SK-N-SH (cell line): ENCODE measurements around the gene GFRA3. TPM values are rescaled to one million over a fixed set of nuclear protein-coding genes. Genes with fewer than 3 reads are reported as not detected.

Experiments
- CTCF ChIA-PET: fragments of 300-600, 350-600 bp; formaldehyde crosslinking; extraction: SDS; loops from one replicate; lab custom pipeline; 2021; lab: Yijun Ruan, JAX
- POLR2A ChIA-PET: fragments of 350-600 bp; sonication (Branson Sonifier 250); formaldehyde crosslinking; extraction: SDS; loops from one replicate; lab custom pipeline; 2020; ENCODE audit warnings: antibody characterized with exemption, inconsistent platforms; lab: Yijun Ruan, JAX
- DNase-seq: peaks from one replicate; pipeline ENCODE4 v3.0.0; 2012
- H2AFZ ChIP-seq: fragments of 200-600 bp; sonication (generic); 2 replicates; pipeline ENCODE4 v1.8.1; 2016; ENCODE audit warnings: antibody characterized with exemption, mild to moderate bottlenecking, low read depth
- H3F3A ChIP-seq: fragments of 200-600 bp; sonication (generic); replicated peaks from 2 replicates; pipeline ENCODE3; 2016; ENCODE audit warnings: antibody characterized with exemption, mild to moderate bottlenecking; ENCODE audit not compliant: insufficient read depth
- H3K27ac ChIP-seq, 2 experiments: fragments of 200-500 bp in 1 of 2; fragments of 200-600 bp in 1 of 2; sonication (Bioruptor generic) in 1 of 2; sonication (generic), shearing (Covaris generic) in 1 of 2; 2 replicates each; pipeline versions ENCODE4 v1.5.1 to v1.6.1; 2014 to 2016; ENCODE audit warnings: low read depth in 2 of 2, inconsistent platforms in 1 of 2, low read length in 1 of 2, mild to moderate bottlenecking in 1 of 2, mixed read lengths in 1 of 2
- H3K27me3 ChIP-seq: fragments of 200-600 bp; sonication (generic), shearing (Covaris generic); 2 replicates; pipeline ENCODE4 v1.6.1; 2016; ENCODE audit warnings: mixed run types; ENCODE audit not compliant: insufficient read depth
- H3K36me3 ChIP-seq, 2 experiments: fragments of 200-500 bp in 1 of 2; fragments of 200-600 bp in 1 of 2; sonication (Bioruptor generic) in 1 of 2; sonication (generic) in 1 of 2; replicated peaks in 1 of 2; 2 replicates each; pipeline versions ENCODE3 to v1.5.1; 2014 to 2016; ENCODE audit warnings: low read length in 1 of 2, mild to moderate bottlenecking in 1 of 2; ENCODE audit not compliant: insufficient read depth in 2 of 2, control insufficient read depth in 1 of 2
- H3K4me1 ChIP-seq, 2 experiments: fragments of 200-500 bp in 1 of 2; fragments of 200-600 bp in 1 of 2; sonication (Bioruptor generic) in 1 of 2; sonication (generic), shearing (Covaris generic) in 1 of 2; 2 replicates each; pipeline versions ENCODE4 v1.5.1 to v1.6.1; 2014 to 2016; ENCODE audit warnings: low read depth in 1 of 2, low read length in 1 of 2, mixed run types in 1 of 2; ENCODE audit not compliant: insufficient read depth in 2 of 2, control insufficient read depth in 1 of 2
- H3K4me2 ChIP-seq: fragments of 200-600 bp; sonication (generic), shearing (Covaris generic); 2 replicates; pipeline ENCODE4 v1.6.1; 2017; ENCODE audit warnings: mixed run types
- H3K4me3 ChIP-seq, 2 experiments: fragments of 200-500 bp in 1 of 2; fragments of 200-600 bp in 1 of 2; sonication (Bioruptor generic) in 1 of 2; sonication (generic), shearing (Covaris generic) in 1 of 2; 2 replicates each; pipeline versions ENCODE4 v1.5.1 to v1.8.1; 2014 to 2016; ENCODE audit warnings: low read depth in 2 of 2, inconsistent platforms in 1 of 2, low read length in 1 of 2, mild to moderate bottlenecking in 1 of 2, mixed read lengths in 1 of 2, moderate library complexity in 1 of 2
- H3K79me2 ChIP-seq: fragments of 200-600 bp; sonication (generic); 2 replicates; pipeline ENCODE4 v1.8.1; 2017; ENCODE audit warnings: mild to moderate bottlenecking; ENCODE audit not compliant: insufficient read depth
- H3K9ac ChIP-seq: fragments of 200-600 bp; sonication (generic); 2 replicates; pipeline ENCODE4 v1.6.1; 2017; ENCODE audit warnings: mixed run types
- H3K9me2 ChIP-seq: fragments of 200-600 bp; sonication (generic); 2 replicates; pipeline ENCODE4 v1.6.1; 2017; ENCODE audit warnings: mixed run types
- H3K9me3 ChIP-seq: fragments of 200-600 bp; sonication (generic); 2 replicates; pipeline ENCODE4 v1.6.1; 2017; ENCODE audit warnings: mixed run types, mild to moderate bottlenecking, moderate library complexity
- H4K20me1 ChIP-seq: fragments of 200-600 bp; sonication (generic); 2 replicates; pipeline ENCODE4 v1.6.1; 2017; ENCODE audit warnings: mild to moderate bottlenecking, mixed run types; ENCODE audit not compliant: insufficient read depth
- CHD2 ChIP-seq: fragments of 150-350 bp; IDR thresholded peaks from 2 replicates; pipeline ENCODE4 v1.6.1; 2018; ENCODE audit warnings: low read length; ENCODE audit not compliant: partially characterized antibody
- CTCF ChIP-seq: fragments of 200-600 bp; sonication (generic); IDR thresholded peaks from 2 replicates; pipeline ENCODE4 v1.6.1; 2017; ENCODE audit warnings: antibody characterized with exemption, mild to moderate bottlenecking, moderate library complexity
- ELF1 ChIP-seq: IDR thresholded peaks from 2 replicates; pipeline ENCODE4 v1.4.0; 2012
- EP300 ChIP-seq, 2 experiments: IDR thresholded peaks; 2 replicates each; pipeline versions ENCODE4 v1.4.0 to v1.6.1; 2012; ENCODE audit warnings: borderline replicate concordance in 1 of 2, low read depth in 1 of 2, low read length in 1 of 2
- FOSL2 ChIP-seq: IDR thresholded peaks from 2 replicates; pipeline ENCODE4 v1.4.0; 2012; ENCODE audit warnings: low read depth, mild to moderate bottlenecking, moderate library complexity, borderline replicate concordance
- GABPA ChIP-seq: IDR thresholded peaks from 2 replicates; pipeline ENCODE4 v1.4.0; 2012; ENCODE audit warnings: low read depth, mild to moderate bottlenecking
- GATA2 ChIP-seq: sonication (generic); formaldehyde crosslinking; IDR thresholded peaks from 2 replicates; pipeline ENCODE4 v1.5.0; 2020; ENCODE audit warnings: mild to moderate bottlenecking, missing genetic modification reagents
- IRF3 ChIP-seq: fragments of 150-350 bp; IDR thresholded peaks from 2 replicates; pipeline ENCODE4 v1.6.1; 2016; ENCODE audit warnings: mild to moderate bottlenecking, low read depth, low read length
- MAX ChIP-seq: IDR thresholded peaks from 2 replicates; pipeline ENCODE4 v1.4.0; 2012; ENCODE audit warnings: low read depth
- MEF2A ChIP-seq: IDR thresholded peaks from 2 replicates; pipeline ENCODE4 v1.4.0; 2012; ENCODE audit warnings: low read depth, borderline replicate concordance
- POLR2AphosphoS5 ChIP-seq: IDR thresholded peaks from 2 replicates; pipeline ENCODE4 v1.6.1; 2012; ENCODE audit warnings: low read depth, low read length
- RAD21 ChIP-seq: IDR thresholded peaks from 2 replicates; pipeline ENCODE4 v1.6.1; 2012; ENCODE audit warnings: mild to moderate bottlenecking, low read length
- REST ChIP-seq: IDR thresholded peaks from 2 replicates; pipeline ENCODE4 v1.6.1; 2012; ENCODE audit warnings: mild to moderate bottlenecking, low read depth, low read length, moderate library complexity
- RFX5 ChIP-seq: IDR thresholded peaks from 2 replicates; pipeline ENCODE4 v1.6.1; 2012; ENCODE audit warnings: mild to moderate bottlenecking, improper control_type of control experiment, low read length
- SIN3A ChIP-seq: IDR thresholded peaks from 2 replicates; pipeline ENCODE4 v1.6.1; 2012; ENCODE audit warnings: low read depth, mild to moderate bottlenecking, low read length, moderate library complexity, borderline replicate concordance
- TAF1 ChIP-seq: IDR thresholded peaks from 2 replicates; pipeline ENCODE4 v1.6.1; 2012; ENCODE audit warnings: low read depth, mild to moderate bottlenecking, low read length, moderate library complexity, borderline replicate concordance
- TEAD4 ChIP-seq: IDR thresholded peaks from 2 replicates; pipeline ENCODE4 v1.4.0; 2012; ENCODE audit warnings: mild to moderate bottlenecking, borderline replicate concordance; ENCODE audit not compliant: insufficient read depth
- USF1 ChIP-seq: IDR thresholded peaks from 2 replicates; pipeline ENCODE4 v1.4.0; 2012; ENCODE audit warnings: low read depth, borderline replicate concordance
- USF2 ChIP-seq: fragments of 150-350 bp; IDR thresholded peaks from 2 replicates; pipeline ENCODE4 v1.6.1; 2017; ENCODE audit warnings: antibody characterized with exemption, low read length, low read depth, borderline replicate concordance
- YY1 ChIP-seq: IDR thresholded peaks from 2 replicates; pipeline ENCODE4 v1.4.0; 2012; ENCODE audit warnings: low read depth, mild to moderate bottlenecking
- WGBS: methylation state at CpG from one replicate; pipeline ENCODE4 v1.1.6; 2017; ENCODE audit warnings: low lambda C conversion rate; 5-methylcytosine and 5-hydroxymethylcytosine counted together
- polyA plus RNA-seq, 3 experiments: library from polyadenylated mRNA; depleted of rRNA; stranded (reverse); fragments of >200 nt; gene quantifications; 2 replicates each; pipeline ENCODE4 v1.2.3, GENCODE V29; 2012

The GFRA3 gene
- polyA plus RNA-seq, 1 of the 3 experiments (the other 2 are of a cell fraction): 0.15 TPM

- TF ChIP-seq YY1 (no peak), RFX5 (no peak), MEF2A (no peak), USF2 (no peak), CTCF (no peak), RAD21 (no peak; the same call in 1 of the 2 replicates), IRF3 (no peak), POLR2AphosphoS5 (no peak), GABPA (no peak), GATA2 (CRISPR knock-in tag) (peak; percentile 100), SIN3A (no peak), USF1 (no peak), TEAD4 (no peak)
These were observed 960 bp upstream of the GFRA3 start (continued) for GRCh38 chr5:138275379-138275782.

GRCh38 chr5:138273834-138274188, 610 bp downstream of the GFRA3 start:
- CTCF ChIA-PET: interaction anchor here (1.4 to 4.4 kb wide), 2 partner anchors 32 to 78 kb away, joined by 5 to 27 read pairs; partner anchors contain the start of gene KDM3B
- 82% methylated on average over 6 of the region's 6 CpGs for WGBS
- no peaks in the 10 kb centered on the region for H4K20me1 ChIP-seq
- TF ChIP-seq ELF1 (no peak), YY1 (no peak), REST (no peak), MAX (no peak), EP300 (IDR thresholded peaks at IDR 0.05; ENCODE audit: borderline replicate concordance in 1 of 2, low read depth in 1 of 2, low read length in 1 of 2) (no peak), CHD2 (no peak), TAF1 (no peak), FOSL2 (no peak), GATA2 (CRISPR knock-in tag) (no peak), IRF3 (no peak), USF2 (no peak)

More at GRCh38 chr5:138273834-138274188, 610 bp downstream of the GFRA3 start:
- H3K36me3 ChIP-seq: no peaks in the 10 kb centered on the region
- no peak for DNase-seq
- H3K4me1 ChIP-seq: peaks cover 0 to 22% of the 10 kb centered on the region in 2 experiments; a peak in 2 of 4 replicates
- no peak overlapping the region for H3K9ac ChIP-seq
- POLR2A ChIA-PET: no interaction called here
- H3K79me2 ChIP-seq: no peaks in the 10 kb centered on the region
- H3F3A ChIP-seq: peaks cover 6% of the 10 kb centered on the region
- H3K27ac ChIP-seq: no peak overlapping the region
- no peak overlapping the region for H2AFZ ChIP-seq
- H3K9me3 ChIP-seq: no peaks in the 10 kb centered on the region
- H3K9me2 ChIP-seq: no peaks in the 10 kb centered on the region
- peak overlapping the region in 1 of 2 experiments; percentile 35; a peak in 1 of 4 replicates for H3K4me3 ChIP-seq
- H3K4me2 ChIP-seq: peak overlapping the region; percentile 60
- H3K27me3 ChIP-seq: no peaks in the 10 kb centered on the region
